ENCODE measurements around the gene LEMD2.
A peak's percentile ranks its signal among the peaks of the same experiment; 100 is the strongest.

LEMD2 gene

DNA sequence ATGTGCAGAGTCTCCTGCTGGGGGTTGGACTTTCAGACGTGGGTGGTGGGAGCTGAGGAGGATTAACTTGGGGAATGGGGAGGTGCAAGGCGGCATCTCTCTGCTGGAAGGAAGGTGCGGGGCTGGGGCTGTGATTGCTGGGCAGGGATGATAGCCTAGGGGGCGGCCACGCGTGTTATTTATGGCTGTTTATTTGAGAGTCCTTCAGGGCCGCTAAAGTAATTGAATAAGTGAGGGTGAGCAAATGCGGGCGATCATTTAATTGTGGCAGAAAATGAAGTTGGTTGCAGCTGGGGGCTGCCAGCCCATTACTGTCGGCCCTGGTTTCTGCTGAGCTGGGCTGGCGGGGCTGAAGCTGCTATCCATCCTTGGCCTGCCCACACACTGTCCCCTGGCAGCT, 34.7 kb downstream of the LEMD2 start:
- no peak for DNase-seq

- DNase-seq: no peak
Measured at GRCh38 chr6:33752646-33753015, 36.3 kb downstream of the LEMD2 start.

GRCh38 chr6:33751771-33752645, 36.9 kb downstream of the LEMD2 start:
- peak; percentile 91 for DNase-seq

DNA sequence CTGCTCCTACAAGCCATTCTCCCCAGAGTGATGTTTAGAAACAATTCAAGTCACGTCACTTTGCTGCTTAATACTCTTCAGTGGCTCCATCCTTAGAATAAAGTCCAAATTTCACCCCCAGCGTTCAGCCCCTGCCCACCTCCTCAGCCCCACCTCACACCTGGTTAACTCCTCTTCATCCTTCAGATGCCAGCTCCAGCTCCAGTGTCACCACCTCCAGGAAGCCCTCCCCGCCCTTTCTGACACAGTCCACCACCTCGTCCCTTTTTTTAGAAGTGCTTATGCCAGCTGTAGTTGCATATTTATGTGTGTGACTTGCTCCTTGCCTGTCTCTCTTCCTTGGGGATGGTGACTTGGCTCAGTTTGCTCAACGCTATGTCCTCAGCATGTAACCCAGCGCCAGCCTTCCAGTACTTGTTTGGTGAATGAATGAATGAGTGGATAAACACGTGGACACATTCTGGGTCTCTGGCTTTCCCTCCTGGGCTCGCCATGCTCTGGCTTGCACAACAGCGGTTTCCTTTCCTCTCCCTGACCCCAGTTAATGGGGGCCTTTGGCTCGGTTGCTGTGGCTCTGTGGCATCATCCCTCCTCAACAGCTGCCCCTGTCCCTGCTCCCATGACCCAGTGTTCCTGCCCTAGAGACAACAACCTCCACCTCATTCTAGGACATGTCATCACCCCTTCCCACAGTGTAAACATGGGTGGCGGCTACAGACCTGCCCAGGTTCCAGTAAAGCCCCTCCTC, 38.5 kb downstream of the LEMD2 start:
- no peak for DNase-seq

- DNase-seq: no peak
Measured at GRCh38 chr6:33749401-33749800, 39.5 kb downstream of the LEMD2 start.

DNA sequence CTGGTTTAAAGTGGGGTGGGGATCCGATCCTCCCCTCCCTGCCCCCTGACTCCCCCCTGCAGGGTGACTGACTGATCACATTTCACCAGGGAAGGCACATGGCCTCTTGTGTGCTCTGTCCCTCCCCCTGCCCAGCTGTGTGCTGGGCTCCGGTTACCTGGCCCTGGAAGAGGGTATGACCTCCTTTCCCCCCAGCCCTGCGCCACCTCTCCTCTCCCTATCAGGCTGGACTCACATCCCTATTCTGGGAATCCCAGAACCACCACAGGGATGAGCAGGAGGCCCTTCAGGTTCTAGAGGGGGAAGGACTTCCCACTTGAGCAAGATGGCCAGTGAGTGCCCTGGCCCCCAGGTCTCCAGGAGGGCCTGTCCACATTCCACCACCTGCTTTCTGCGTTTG, 40.1 kb downstream of the LEMD2 start:
- DNase-seq: no peak

DNA sequence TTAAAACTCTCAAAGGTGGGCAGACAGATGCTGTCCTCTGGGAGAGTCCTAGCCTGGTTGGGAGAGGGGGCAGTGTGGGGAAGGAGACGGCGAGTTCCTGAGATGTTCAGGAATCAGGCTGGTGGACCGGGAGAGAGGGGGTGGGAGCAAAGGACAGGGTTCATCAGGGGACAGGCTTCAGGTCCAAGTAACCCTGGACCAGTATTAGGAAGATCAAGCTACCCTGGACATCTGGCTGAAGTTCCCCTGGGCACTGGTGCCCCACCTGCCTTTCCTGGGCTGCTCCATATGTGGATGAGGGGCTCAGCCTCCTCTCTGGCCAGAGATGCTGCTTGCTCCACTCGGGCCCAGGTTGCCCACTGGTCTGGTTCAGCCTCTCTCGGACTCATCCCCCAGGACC, 41.1 kb downstream of the LEMD2 start:
- DNase-seq: no peak

DNA sequence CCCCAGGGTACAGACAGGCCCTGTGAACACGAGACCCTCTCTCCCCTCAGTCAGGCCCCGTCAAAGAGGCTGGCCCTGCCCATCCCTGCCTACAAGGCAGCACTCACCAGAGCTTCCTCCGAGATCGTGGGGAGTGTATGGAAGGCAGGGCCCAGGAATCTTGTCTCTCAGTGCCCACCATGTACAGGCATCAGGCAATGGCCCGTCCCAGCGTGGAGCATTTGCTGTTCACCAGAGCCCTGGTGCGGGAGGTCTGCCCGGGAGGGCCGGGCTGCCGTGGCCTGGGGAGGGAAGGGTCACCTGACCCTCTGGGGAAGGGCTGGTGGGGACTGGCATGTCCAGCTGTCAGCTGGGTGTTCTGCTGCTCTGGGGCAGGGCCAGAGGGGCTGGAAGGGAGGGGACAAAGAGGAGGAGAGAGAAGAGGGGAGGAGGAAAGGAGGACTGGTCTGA, 42.3 kb downstream of the LEMD2 start, which contains the start of gene IP6K3:
Gene IP6K3, minus strand, starts transcription at position 255 of the 450 bp plus-strand sequence. CDS start 11,429 bp downstream, outside the sequence.
- no peak for DNase-seq

DNA sequence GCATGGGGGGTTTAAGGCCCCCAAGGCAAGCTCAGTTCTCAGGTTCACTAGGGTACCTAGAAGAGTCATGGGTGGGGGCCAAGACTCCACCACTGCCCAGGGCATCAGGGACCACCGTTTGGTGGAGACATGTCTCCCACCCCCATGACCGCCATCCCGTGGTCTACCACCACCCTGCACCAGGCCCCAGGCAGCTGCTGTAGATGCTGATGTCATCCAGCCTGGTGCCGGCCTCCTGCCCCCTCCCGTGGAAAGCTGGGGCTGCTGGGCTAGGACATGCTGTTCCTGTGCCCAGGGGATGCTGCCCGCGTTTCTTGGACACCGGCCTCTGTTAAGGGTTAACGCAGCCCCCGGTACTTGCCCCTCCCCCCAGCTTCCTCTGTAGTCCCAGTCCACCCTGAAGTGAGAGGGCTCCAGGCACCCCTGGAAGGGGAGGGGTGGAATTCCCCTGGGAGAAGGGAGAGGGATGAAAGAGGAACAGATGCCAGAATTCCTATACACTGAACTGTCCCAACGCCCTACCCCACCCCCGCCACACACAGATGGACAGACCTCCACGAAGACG, 42.8 kb downstream of the LEMD2 start:
- DNase-seq: no peak

GRCh38 chr6:33745548-33745947, 43.4 kb downstream of the LEMD2 start:
- DNase-seq: no peak

DNA sequence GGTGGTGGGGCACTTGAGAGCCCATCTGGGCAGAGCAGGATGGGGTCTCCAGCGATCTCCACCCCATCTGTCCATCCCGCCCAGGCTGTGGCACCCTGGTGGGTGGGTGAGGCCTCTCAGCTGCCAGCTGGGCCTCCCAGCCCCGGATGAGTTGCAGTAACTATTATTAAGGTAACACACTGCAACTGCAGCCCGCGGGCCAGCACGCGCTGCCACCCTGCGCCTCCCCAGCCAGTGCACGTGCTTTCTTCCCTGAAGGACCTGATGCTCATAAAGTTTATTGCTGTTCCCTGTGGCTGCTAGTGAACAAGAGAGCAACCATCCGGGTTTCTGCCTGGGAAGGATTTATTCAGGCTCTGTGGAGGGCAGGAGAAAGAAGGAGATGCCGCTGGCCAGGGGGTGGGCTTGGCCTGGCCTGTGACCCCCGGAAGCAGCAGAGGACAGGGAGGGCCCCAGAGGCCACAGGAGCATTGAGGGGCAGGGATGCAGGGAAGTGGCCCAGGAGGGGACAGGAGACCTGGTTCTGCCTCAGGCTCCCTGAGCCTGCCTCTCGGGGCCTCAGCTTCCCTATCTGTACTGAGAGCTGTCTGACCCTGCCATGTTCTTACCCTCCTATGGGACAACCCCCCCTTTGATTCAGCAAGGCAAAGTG, 43.9 kb downstream of the LEMD2 start:
- DNase-seq: no peak

DNA sequence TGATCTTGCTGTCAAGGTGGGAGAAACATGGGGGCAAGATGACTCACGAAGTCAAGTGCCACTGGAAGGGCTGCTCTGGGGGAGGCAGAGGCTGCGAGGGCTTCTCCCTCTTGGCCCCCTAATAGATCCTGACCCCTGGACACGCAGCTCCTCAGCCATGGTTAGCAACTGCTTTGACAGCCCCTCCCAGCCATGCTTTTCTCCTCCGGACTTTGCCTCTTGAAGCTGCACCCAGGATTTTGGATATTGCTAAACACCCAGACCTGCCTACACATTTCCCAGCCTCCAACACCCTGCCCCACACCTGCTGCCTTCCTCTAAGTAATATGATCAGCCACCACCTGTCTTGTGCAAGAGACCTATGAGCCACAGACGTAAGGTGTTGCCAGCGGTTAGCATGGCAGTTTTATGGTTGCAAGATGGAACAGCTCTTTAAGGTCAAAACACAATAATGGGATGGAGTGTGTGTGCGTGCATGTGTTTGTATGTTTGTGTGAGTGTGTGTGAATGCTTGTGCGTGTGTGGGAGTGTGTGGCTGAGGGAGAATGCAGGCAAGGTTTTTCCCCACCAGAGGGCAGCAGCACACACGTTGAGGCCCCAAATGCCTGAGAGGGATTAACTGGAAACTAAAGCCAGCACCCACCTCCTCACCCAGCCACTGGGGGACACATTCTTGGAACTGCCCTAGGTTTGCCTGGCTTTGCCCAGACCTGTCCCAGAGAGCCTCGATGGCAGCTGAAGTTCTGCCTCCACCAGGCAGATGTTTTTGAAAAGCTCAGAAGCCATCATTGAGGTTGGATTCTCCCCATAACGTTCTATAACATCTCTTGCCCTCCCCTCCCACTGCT, 44.7 kb downstream of the LEMD2 start:
- peak; percentile 86 for DNase-seq

DNA sequence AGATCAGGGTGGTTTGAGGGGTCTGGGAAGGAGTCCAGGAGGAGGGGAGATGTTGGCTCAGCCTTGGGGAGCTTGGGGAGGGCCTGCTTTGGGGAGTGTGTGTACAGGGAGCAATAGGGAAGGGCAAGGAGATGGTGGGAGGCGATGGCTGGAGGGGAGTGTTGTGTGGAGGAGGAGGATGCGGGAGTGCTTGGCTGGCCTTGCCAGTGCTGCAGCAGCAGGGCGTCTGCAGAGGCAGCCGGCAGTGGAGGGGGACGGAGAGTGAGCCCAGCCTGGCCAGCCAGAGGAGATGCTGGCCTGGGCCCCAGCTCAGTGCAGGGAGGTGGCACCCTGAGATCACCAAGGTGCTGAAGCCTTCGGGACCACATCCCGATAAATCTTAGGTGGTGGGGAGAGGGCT, 46.1 kb downstream of the LEMD2 start:
- no peak for DNase-seq

GRCh38 chr6:33742092-33742491, 46.8 kb downstream of the LEMD2 start:
- no peak for DNase-seq

DNA sequence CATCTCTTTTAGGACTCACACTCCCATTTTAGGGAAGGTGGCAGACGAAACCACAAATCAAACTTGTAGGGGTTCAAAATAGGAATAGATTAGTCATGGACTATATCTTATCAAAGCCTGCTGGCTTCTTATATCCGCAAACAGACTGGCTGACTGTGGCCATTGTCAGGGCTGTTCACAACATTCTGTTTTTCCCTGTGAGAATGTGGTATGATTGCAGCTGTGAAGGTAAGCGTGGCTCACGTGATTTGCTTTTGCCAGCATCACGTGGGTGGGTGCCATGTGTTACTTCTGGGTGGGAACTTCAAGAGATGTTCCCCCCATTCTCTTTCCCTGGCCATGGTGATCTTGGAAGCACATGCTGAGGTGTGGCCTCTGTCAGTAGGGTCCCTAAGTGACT, 48.1 kb downstream of the LEMD2 start:
- DNase-seq: no peak

GRCh38 chr6:33740204-33740608, 48.7 kb downstream of the LEMD2 start:
- DNase-seq: no peak

GRCh38 chr6:33739571-33739970, 49.4 kb downstream of the LEMD2 start:
- no peak for DNase-seq

DNA sequence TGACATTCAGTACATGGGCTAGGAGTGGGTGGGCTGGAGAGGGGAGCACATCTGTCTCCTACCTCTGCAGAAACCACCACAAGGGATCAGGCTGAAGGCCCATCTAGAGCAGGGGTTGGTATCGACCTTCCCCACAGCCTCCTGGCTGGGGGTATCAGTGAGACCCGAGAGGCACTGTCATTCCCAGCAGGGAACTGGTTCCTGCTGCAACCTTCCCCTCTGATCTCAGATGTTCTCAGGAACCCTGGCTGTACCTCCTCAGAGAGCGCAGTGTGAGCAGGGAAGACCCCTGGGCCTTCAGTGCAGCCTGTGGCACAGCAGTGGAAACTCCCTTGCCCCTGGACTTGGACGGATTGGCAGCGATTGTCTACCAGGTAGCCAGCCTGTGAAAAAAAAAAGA, 50.1 kb downstream of the LEMD2 start:
- no peak for DNase-seq

GRCh38 chr6:33738153-33738552, 50.8 kb downstream of the LEMD2 start:
- DNase-seq: no peak

- DNase-seq: no peak
Measured at GRCh38 chr6:33737267-33738026, 51.5 kb downstream of the LEMD2 start.

DNA sequence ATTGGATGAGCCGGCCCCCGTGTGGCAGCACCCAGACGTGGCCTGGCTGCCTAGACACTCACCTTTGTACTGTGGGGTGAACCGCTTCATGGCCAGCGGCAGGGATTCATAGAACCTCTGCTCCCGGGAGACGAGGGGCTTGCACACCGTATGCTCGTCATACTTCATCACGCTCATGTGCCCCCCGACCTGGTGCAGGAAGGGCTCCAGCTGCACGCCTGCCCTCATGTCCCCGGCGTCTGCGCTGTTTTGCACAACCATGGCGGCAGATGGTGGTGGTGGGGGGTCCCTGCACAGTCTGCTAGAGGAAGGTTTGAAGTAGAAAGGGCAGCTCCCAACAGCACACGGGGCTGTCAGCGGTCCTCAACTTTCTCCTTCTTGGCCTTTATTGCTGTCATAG, 53.7 kb downstream of the LEMD2 start:
- no peak for DNase-seq

- DNase-seq: no peak
Measured at GRCh38 chr6:33733709-33734007, 55.3 kb downstream of the LEMD2 start.

Measured in NCI-H187 treated with DMSO at 0.1 percent for 48 hours (cell line).